Endothelial cell (in vitro differentiated cells): ENCODE results near the gene MFSD12. TPM values are rescaled to one million over a fixed set of nuclear protein-coding genes. Genes with fewer than 3 reads are reported as not detected.

Source experiments
- DNase-seq: peaks from one replicate; pipeline ENCODE4 v3.0.0; 2021; ENCODE audit warnings: low spot score
- H3K27ac Mint-ChIP-seq: one replicate; pipeline ENCODE4 v1.8.0; 2021; ENCODE audit warnings: mixed read lengths, inconsistent platforms; ENCODE audit not compliant: unreplicated experiment
- H3K27me3 Mint-ChIP-seq: one replicate; pipeline ENCODE4 v1.8.0; 2021; ENCODE audit warnings: mild to moderate bottlenecking, moderate library complexity, mixed read lengths, inconsistent platforms; ENCODE audit not compliant: unreplicated experiment
- H3K36me3 Mint-ChIP-seq: one replicate; pipeline ENCODE4 v1.8.0; 2021; ENCODE audit warnings: mild to moderate bottlenecking, low read depth, mixed read lengths, inconsistent platforms; ENCODE audit not compliant: unreplicated experiment
- H3K4me1 Mint-ChIP-seq: one replicate; pipeline ENCODE4 v1.8.0; 2021; ENCODE audit warnings: mild to moderate bottlenecking, mixed read lengths, inconsistent platforms; ENCODE audit not compliant: unreplicated experiment
- H3K4me3 Mint-ChIP-seq: one replicate; pipeline ENCODE4 v1.8.0; 2021; ENCODE audit warnings: mild to moderate bottlenecking, mixed read lengths, inconsistent platforms; ENCODE audit not compliant: unreplicated experiment
- H3K9me3 Mint-ChIP-seq: one replicate; pipeline ENCODE4 v1.8.0; 2021; ENCODE audit warnings: mixed read lengths, inconsistent platforms; ENCODE audit not compliant: unreplicated experiment
- CTCF ChIP-seq: fragments of 200-600 bp; sonication (generic); IDR thresholded peaks from one replicate; pipeline ENCODE4 v1.5.0; 2021; ENCODE audit warnings: antibody characterized with exemption; ENCODE audit not compliant: unreplicated experiment
- total RNA-seq: library from RNA; stranded (reverse); fragmentation: NEBNext Ultra II Directional; extraction: Animal tissue kit (Norgen Biotek cat#: 25700); gene quantifications from one replicate; pipeline ENCODE4 v1.2.1, GENCODE V29; 2021; ENCODE audit not compliant: unreplicated experiment

MFSD12 gene
- total RNA-seq, 1 donor from 2014 or later: 54.5 TPM

GRCh38 chr19:3554254-3555083 is 2.9 kb downstream of the MFSD12 start:
- no peak for DNase-seq
- Mint-ChIP-seq H3K9me3 (no peaks in the 10 kb centered on the region), H3K27ac (peak overlapping the region; percentile 76), H3K4me3 (no peak overlapping the region), H3K27me3 (peaks cover 13% of the 10 kb centered on the region), H3K36me3 (peaks cover 3% of the 10 kb centered on the region), H3K4me1 (peaks cover 25% of the 10 kb centered on the region)
- no peak for TF ChIP-seq CTCF

GRCh38 chr19:3551792-3552095 is 5.6 kb downstream of the MFSD12 start:
- Mint-ChIP-seq H3K36me3 (peaks cover 3% of the 10 kb centered on the region), H3K4me3 (no peak overlapping the region), H3K27me3 (peaks cover 11% of the 10 kb centered on the region), H3K4me1 (peaks cover 24% of the 10 kb centered on the region), H3K27ac (no peak overlapping the region), H3K9me3 (no peaks in the 10 kb centered on the region)
- no peak for TF ChIP-seq CTCF
- no peak for DNase-seq

- peaks cover 6% of the 10 kb centered on the region for H3K27me3 Mint-ChIP-seq
- H3K4me1 Mint-ChIP-seq: peaks cover 18% of the 10 kb centered on the region
- no peak overlapping the region for H3K27ac Mint-ChIP-seq
- no peak for DNase-seq
- no peak overlapping the region for H3K4me3 Mint-ChIP-seq
- H3K36me3 Mint-ChIP-seq: no peaks in the 10 kb centered on the region
- TF ChIP-seq CTCF: no peak
- no peaks in the 10 kb centered on the region for H3K9me3 Mint-ChIP-seq
These were observed 6.2 kb downstream of the MFSD12 start for GRCh38 chr19:3550947-3551791.

- Mint-ChIP-seq H3K4me3 (no peak overlapping the region), H3K4me1 (peaks cover 9% of the 10 kb centered on the region), H3K36me3 (peaks cover 5% of the 10 kb centered on the region), H3K9me3 (no peaks in the 10 kb centered on the region), H3K27me3 (peaks cover 10% of the 10 kb centered on the region), H3K27ac (no peak overlapping the region)
- no peak for DNase-seq
- no peak for TF ChIP-seq CTCF
These were observed 7.6 kb downstream of the MFSD12 start for GRCh38 chr19:3549816-3550215.

GRCh38 chr19:3548606-3549005 is 8.8 kb downstream of the MFSD12 start:
- H3K4me3 Mint-ChIP-seq: no peak overlapping the region
- no peak for DNase-seq
- peaks cover 4% of the 10 kb centered on the region for H3K4me1 Mint-ChIP-seq
- peaks cover 10% of the 10 kb centered on the region for H3K27me3 Mint-ChIP-seq
- no peak overlapping the region for H3K27ac Mint-ChIP-seq
- H3K36me3 Mint-ChIP-seq: peaks cover 5% of the 10 kb centered on the region
- TF ChIP-seq CTCF: no peak
- no peaks in the 10 kb centered on the region for H3K9me3 Mint-ChIP-seq
